22Rv1 (cell line): ENCODE data around the gene KLHL7.

ENCODE experiments used
- CTCF ChIP-seq: fragments of 450-650 bp; IDR thresholded peaks from 2 replicates; pipeline ENCODE4 v1.5.1; 2017; ENCODE audit warnings: mild to moderate bottlenecking
- ZFX ChIP-seq: fragments of 450-650 bp; IDR thresholded peaks from 2 replicates; pipeline ENCODE4 v1.6.1; 2017; ENCODE audit warnings: antibody characterized with exemption, borderline replicate concordance

- TF ChIP-seq CTCF = no peak
- TF ChIP-seq ZFX = no peak
Measured at GRCh38 chr7:23191022-23191421, 85.4 kb downstream of the KLHL7 start.
